GM12878 (cell line): ENCODE measurements around the gene DOCK9. TPM values are rescaled to one million over a fixed set of nuclear protein-coding genes. Genes with fewer than 3 reads are reported as not detected.

Source experiments
- ATAC-seq: fragments of 200-7000 bp; cut with Tn5 transposase; 3 replicates; pipeline ENCODE4 v1.9.1; 2020; ENCODE audit warnings: mild to moderate bottlenecking, moderate library complexity
- BruUV-seq: library from RNA; stranded (reverse); fragments of 400-500 nt; replicated peaks from 2 replicates; lab custom pipeline; 2021; lab: Mats Ljungman, UMichigan
- CTCF ChIA-PET: fragments of 300-600 bp; sonication (Branson Sonifier 250); formaldehyde crosslinking; extraction: SDS; loops from one replicate; lab custom pipeline; 2021; ENCODE audit warnings: inconsistent platforms; lab: Yijun Ruan, JAX
- POLR2A ChIA-PET: fragments of 350-600 bp; formaldehyde crosslinking; extraction: SDS; loops from one replicate; lab custom pipeline; 2021; ENCODE audit warnings: inconsistent platforms; lab: Charles Lee
- RAD21 ChIA-PET: fragments of 300-600 bp; sonication (Branson Sonifier 250); formaldehyde crosslinking; loops from one replicate; lab custom pipeline; 2023; ENCODE audit warnings: antibody characterized with exemption; ENCODE audit not compliant: unreplicated experiment; lab: Charles Lee
- SMC1A ChIA-PET: fragments of 300-600 bp; sonication (Branson Sonifier 250); formaldehyde crosslinking; loops from one replicate; lab custom pipeline; 2023; ENCODE audit not compliant: unreplicated experiment, uncharacterized antibody; lab: Charles Lee
- DNase-seq: peaks from one replicate; pipeline ENCODE4 v3.0.0-alpha.2; 2011; ENCODE audit warnings: low read depth, low spot score
- FAIRE-seq: peaks from 3 replicates; lab custom pipeline; 2011; peaks lifted over from hg19 to GRCh38; lab: Jason Lieb, UNC
- H2AFZ ChIP-seq: 2 replicates; pipeline ENCODE4 v1.6.0; 2011; ENCODE audit warnings: low read depth, low read length, control low read depth; ENCODE audit not compliant: control insufficient read depth
- H3K27ac ChIP-seq: 2 replicates; pipeline ENCODE4 v1.5.1; 2011; ENCODE audit warnings: control low read depth; ENCODE audit not compliant: control insufficient read depth, insufficient read depth
- H3K27me3 ChIP-seq, 2 experiments: replicated peaks in 1 of 2; 2 replicates each; pipeline versions ENCODE4 v1.6.0 to v1.6.1; 2011; ENCODE audit warnings: low read length in 1 of 2; ENCODE audit not compliant: control insufficient read depth in 2 of 2, insufficient read depth in 2 of 2
- H3K36me3 ChIP-seq, 2 experiments: 2 replicates each; pipeline ENCODE4 v1.5.1; 2011; ENCODE audit warnings: low read length in 1 of 2; ENCODE audit not compliant: control insufficient read depth in 2 of 2, insufficient read depth in 2 of 2
- H3K4me1 ChIP-seq: 2 replicates; pipeline ENCODE4 v1.6.1; 2011; ENCODE audit warnings: mild to moderate bottlenecking, low read length, moderate library complexity, mixed read lengths; ENCODE audit not compliant: control insufficient read depth, insufficient read depth
- H3K4me2 ChIP-seq: 2 replicates; pipeline ENCODE4 v1.6.0; 2011; ENCODE audit warnings: control low read depth; ENCODE audit not compliant: control insufficient read depth, insufficient read depth
- H3K4me3 ChIP-seq: fragments of 200-600 bp; sonication (generic); 2 replicates; pipeline ENCODE4 v1.5.1; 2016
- H3K79me2 ChIP-seq: 2 replicates; pipeline ENCODE4 v1.6.0; 2011; ENCODE audit warnings: low read length; ENCODE audit not compliant: control insufficient read depth, insufficient read depth
- H3K9ac ChIP-seq: 2 replicates; pipeline ENCODE4 v1.8.0; 2011; ENCODE audit warnings: low read length, control low read depth, mixed read lengths; ENCODE audit not compliant: control insufficient read depth, insufficient read depth
- H3K9me3 ChIP-seq: replicated peaks from 3 replicates; pipeline ENCODE4 v1.5.1; 2011; ENCODE audit warnings: mild to moderate bottlenecking, low read length; ENCODE audit not compliant: control insufficient read depth, insufficient read depth
- H4K20me1 ChIP-seq: 2 replicates; pipeline ENCODE4 v1.6.0; 2011; ENCODE audit not compliant: control insufficient read depth, insufficient read depth
- FOXK2 ChIP-seq: fragments of 450-650 bp; IDR thresholded peaks from 2 replicates; pipeline ENCODE4 v1.6.1; 2017; ENCODE audit warnings: mild to moderate bottlenecking, moderate library complexity
- RAD51 ChIP-seq: fragments of 450-650 bp; IDR thresholded peaks from 2 replicates; pipeline ENCODE4 v1.6.1; 2016; ENCODE audit warnings: moderate library complexity, mild to moderate bottlenecking, inconsistent platforms
- ZBTB40 ChIP-seq: fragments of 450-650 bp; IDR thresholded peaks from 2 replicates; pipeline ENCODE4 v1.6.1; 2016; ENCODE audit warnings: mild to moderate bottlenecking, moderate library complexity, borderline replicate concordance
- in situ Hi-C: fragments of 300-500 bp; cut with MboI; formaldehyde crosslinking; loops from 9 replicates; pipeline ENCODE4 v1.14.3; 2018; ENCODE audit warnings: mixed read lengths
- intact Hi-C: fragments of 100-400 bp; cut with micrococcal nuclease; formaldehyde crosslinking; loops from one replicate; pipeline ENCODE4 v1.14.2; 2022; ENCODE audit not compliant: unreplicated experiment
- polyA plus RNA-seq, 11 experiments: library from polyadenylated mRNA; depleted of rRNA in 4 of 11; unstranded in 6 of 11; stranded (reverse) in 5 of 11; fragments of >200 nt; fragmentation: Nextera tagmentation in 4 of 11; fragmentation: Illumina TruSeq in 1 of 11; extraction: Ambion mirVana in 4 of 11; extraction: Trizol in 1 of 11; gene quantifications; 1 replicate in 1 of 11; 2 replicates in 10 of 11; pipeline versions ENCODE4 v1.2.1 to v1.2.3, GENCODE V29; 2011 to 2016; ENCODE audit warnings: inconsistent platforms in 2 of 11, missing spikeins in 2 of 11, low read depth in 1 of 11
- total RNA-seq, 4 experiments: library from RNA; depleted of rRNA in 3 of 4; stranded (reverse); fragments of >200 nt in 3 of 4; fragmentation: Illumina TruSeq in 1 of 4; extraction: Trizol in 1 of 4; gene quantifications; 2 replicates each; pipeline versions ENCODE4 v1.2.1 to v1.2.3, GENCODE V29; 2013 to 2021

DOCK9 gene
- total and polyA plus RNA-seq, 10 of the 15 experiments (the other 5 are each of a cell fraction or from before 2014, with no cell fraction given): 0.09 to 2.9 (median 0.74) TPM

- Histone ChIP-seq H3K9me3 (no peaks in the 10 kb centered on the region), H3K4me3 (no peak overlapping the region), H3K36me3 (no peaks in the 10 kb centered on the region), H3K9ac (no peak overlapping the region), H3K27ac (no peak overlapping the region), H3K27me3 (0 out of 4 replicates have a peak, but pooled peaks cover 0 to 3% of the 10 kb centered on the region in 2 experiments), H3K4me2 (no peak overlapping the region), H4K20me1 (no peaks in the 10 kb centered on the region), H3K4me1 (peaks cover 6% of the 10 kb centered on the region; the same call in 1 of the 2 replicates), H3K79me2 (no peaks in the 10 kb centered on the region), H2AFZ (no peak overlapping the region)
- BruUV-seq: no TSS peak
- ChIA-PET CTCF (no interaction called here), POLR2A (no interaction called here), RAD21 (no interaction called here), SMC1A (interaction anchor here (0.9 kb wide), 1 partner anchor 21 kb away, joined by 4 read pairs; no protein-coding TSS in a partner anchor)
- no peak for DNase-seq
- in situ Hi-C loops (no loop called here), intact Hi-C loops (no loop called here)
- ATAC-seq: no peak
- no peak for FAIRE-seq
- TF ChIP-seq RAD51 (0 out of 2 replicates have a peak, but pooled peaks have one; percentile 15), ZBTB40 (peak; percentile 66), FOXK2 (no peak)
These were observed 27.7 kb upstream of the DOCK9 start for GRCh38 chr13:99005609-99006008.
